ENCODE results near the gene OIP5. TPM values are rescaled to one million over a fixed set of nuclear protein-coding genes. Genes with fewer than 3 reads are reported as not detected.

Gene OIP5
- polyA plus RNA-seq, 1 donor from 2014 or later = 1.7 TPM

- H2AFZ ChIP-seq (ENCODE audit: low read depth, low read length) = no peak overlapping the region
- no peak overlapping the region for H3K4me2 ChIP-seq (ENCODE audit: low read length)
- H3K9me2 ChIP-seq (ENCODE audit: insufficient read depth, low read length) = no peaks in the 10 kb centered on the region
- no peaks in the 10 kb centered on the region for H3K9me3 ChIP-seq (ENCODE audit: low read length)
- H3K27me3 ChIP-seq (ENCODE audit: insufficient read depth, low read depth, low read length) = no peaks in the 10 kb centered on the region
- H4K20me1 ChIP-seq (ENCODE audit: insufficient read depth) = no peaks in the 10 kb centered on the region
- peaks cover 21% of the 10 kb centered on the region for H3K79me2 ChIP-seq (replicated peaks; ENCODE audit: insufficient read depth, low read length)
- no peak overlapping the region for H3K27ac ChIP-seq (ENCODE audit: low read length)
- no peak overlapping the region for H3K4me3 ChIP-seq (ENCODE audit: low read length)
- no peak for TF ChIP-seq MXI1 (conservative IDR thresholded peaks at IDR 0.05; ENCODE audit: poor library complexity, severe bottlenecking)
- no peak for TF ChIP-seq TAF1 (IDR thresholded peaks at IDR 0.05; ENCODE audit: low read depth)
- no peak for TF ChIP-seq EP300 (conservative IDR thresholded peaks at IDR 0.05; ENCODE audit: poor library complexity, severe bottlenecking)
- no peak for TF ChIP-seq RAD21 (conservative IDR thresholded peaks at IDR 0.05)
- no peak for TF ChIP-seq SMC3 (conservative IDR thresholded peaks at IDR 0.05; ENCODE audit: poor library complexity)
- no peak for TF ChIP-seq CTCF (IDR thresholded peaks at IDR 0.05; ENCODE audit: poor library complexity, severe bottlenecking)
- TF ChIP-seq POLR2AphosphoS5 (IDR thresholded peaks at IDR 0.05) = no peak
- TF ChIP-seq REST (IDR thresholded peaks at IDR 0.05; ENCODE audit: borderline replicate concordance) = no peak
- no peak for TF ChIP-seq EZH2 (IDR thresholded peaks at IDR 0.05; ENCODE audit: borderline replicate concordance, insufficient read depth, low read length, poor library complexity, severe bottlenecking)
- no peaks in the 10 kb centered on the region for H3K36me3 ChIP-seq (ENCODE audit: insufficient read depth, low read length)
- no peak overlapping the region for H3K9ac ChIP-seq (ENCODE audit: low read length)
- no peaks in the 10 kb centered on the region for H3F3A ChIP-seq (ENCODE audit: insufficient read depth, low read length, poor library complexity, severe bottlenecking)
Observed at GRCh38 chr15:41341519-41341918, 9.1 kb upstream of the OIP5 start.

GRCh38 chr15:41340189-41340695 is 7.9 kb upstream of the OIP5 start:
- Histone ChIP-seq H3K9me2 (ENCODE audit: insufficient read depth, low read length) (no peaks in the 10 kb centered on the region), H3K36me3 (ENCODE audit: insufficient read depth, low read length) (no peaks in the 10 kb centered on the region), H3F3A (ENCODE audit: insufficient read depth, low read length, poor library complexity, severe bottlenecking) (no peaks in the 10 kb centered on the region), H3K9ac (ENCODE audit: low read length) (no peak overlapping the region), H2AFZ (ENCODE audit: low read depth, low read length) (no peak overlapping the region), H3K4me3 (ENCODE audit: low read length) (no peak overlapping the region), H3K27me3 (ENCODE audit: insufficient read depth, low read depth, low read length) (no peaks in the 10 kb centered on the region), H3K9me3 (ENCODE audit: low read length) (no peaks in the 10 kb centered on the region), H3K27ac (ENCODE audit: low read length) (no peak overlapping the region), H4K20me1 (ENCODE audit: insufficient read depth) (no peaks in the 10 kb centered on the region), H3K4me2 (ENCODE audit: low read length) (no peak overlapping the region), H3K79me2 (replicated peaks; ENCODE audit: insufficient read depth, low read length) (peaks cover 24% of the 10 kb centered on the region)
- no peak for TF ChIP-seq RAD21 (conservative IDR thresholded peaks at IDR 0.05)
- TF ChIP-seq REST (IDR thresholded peaks at IDR 0.05; ENCODE audit: borderline replicate concordance) = no peak
- no peak for TF ChIP-seq CTCF (IDR thresholded peaks at IDR 0.05; ENCODE audit: poor library complexity, severe bottlenecking)
- no peak for TF ChIP-seq EP300 (conservative IDR thresholded peaks at IDR 0.05; ENCODE audit: poor library complexity, severe bottlenecking)
- TF ChIP-seq TAF1 (IDR thresholded peaks at IDR 0.05; ENCODE audit: low read depth) = no peak
- TF ChIP-seq EZH2 (IDR thresholded peaks at IDR 0.05; ENCODE audit: borderline replicate concordance, insufficient read depth, low read length, poor library complexity, severe bottlenecking) = no peak
- no peak for TF ChIP-seq SMC3 (conservative IDR thresholded peaks at IDR 0.05; ENCODE audit: poor library complexity)
- TF ChIP-seq MXI1 (conservative IDR thresholded peaks at IDR 0.05; ENCODE audit: poor library complexity, severe bottlenecking) = no peak
- TF ChIP-seq POLR2AphosphoS5 (IDR thresholded peaks at IDR 0.05) = no peak

All from neural cell (in vitro differentiated cells).